DND-41 (cell line): Measurements from ENCODE around the gene CD4.

Experiments
- ATAC-seq: fragments of 200-7000 bp; cut with Tn5 transposase; 3 replicates; pipeline ENCODE4 v1.9.1; 2021; ENCODE audit warnings: low read depth; ENCODE audit not compliant: insufficient read depth
- DNase-seq: peaks from one replicate; pipeline ENCODE4 v3.0.0-alpha.2; 2020
- H2AFZ ChIP-seq: 2 replicates; pipeline ENCODE4 v1.6.0; 2012; ENCODE audit warnings: low read depth, low read length
- H3K27ac ChIP-seq: 2 replicates; pipeline ENCODE4 v1.5.1; 2012; ENCODE audit warnings: low read length, inconsistent platforms
- H3K27me3 ChIP-seq: fragments of 200-600 bp; sonication (generic); 2 replicates; pipeline ENCODE4 v1.6.0; 2012; ENCODE audit warnings: low read length, mild to moderate bottlenecking, inconsistent platforms; ENCODE audit not compliant: insufficient read depth, poor library complexity
- H3K36me3 ChIP-seq: 2 replicates; pipeline ENCODE4 v1.5.1; 2012; ENCODE audit warnings: low read length, inconsistent platforms; ENCODE audit not compliant: insufficient read depth
- H3K4me1 ChIP-seq: 2 replicates; pipeline ENCODE4 v1.5.1; 2012; ENCODE audit warnings: mild to moderate bottlenecking, low read length; ENCODE audit not compliant: insufficient read depth
- H3K4me2 ChIP-seq: 2 replicates; pipeline ENCODE4 v1.6.0; 2012; ENCODE audit warnings: mild to moderate bottlenecking, moderate library complexity, low read length, inconsistent platforms; ENCODE audit not compliant: insufficient read depth
- H3K4me3 ChIP-seq, 2 experiments: fragments of 200-600 bp in 1 of 2; shearing (Covaris generic) in 1 of 2; 2 replicates each; pipeline ENCODE4 v1.5.1; 2012 to 2016; ENCODE audit warnings: inconsistent platforms in 2 of 2, low read length in 2 of 2, mild to moderate bottlenecking in 2 of 2, low read depth in 1 of 2, moderate library complexity in 1 of 2
- H3K79me2 ChIP-seq: 2 replicates; pipeline ENCODE4 v1.6.0; 2012; ENCODE audit warnings: low read length, inconsistent platforms; ENCODE audit not compliant: insufficient read depth
- H3K9ac ChIP-seq: 2 replicates; pipeline ENCODE4 v1.6.0; 2012; ENCODE audit warnings: low read depth, mild to moderate bottlenecking, inconsistent platforms, low read length, moderate library complexity
- H3K9me3 ChIP-seq: 2 replicates; pipeline ENCODE4 v1.5.1; 2012; ENCODE audit warnings: low read length, moderate library complexity, mild to moderate bottlenecking, inconsistent platforms; ENCODE audit not compliant: insufficient read depth, severe bottlenecking
- H4K20me1 ChIP-seq: 2 replicates; pipeline ENCODE4 v1.6.0; 2012; ENCODE audit warnings: low read length; ENCODE audit not compliant: insufficient read depth
- CTCF ChIP-seq: IDR thresholded peaks from 2 replicates; pipeline ENCODE4 v1.5.1; 2012; ENCODE audit warnings: borderline replicate concordance, low read length, moderate library complexity, mild to moderate bottlenecking; ENCODE audit not compliant: poor library complexity, severe bottlenecking; ENCODE audit errors: extremely low read depth
- EZH2 ChIP-seq: IDR thresholded peaks from 3 replicates; pipeline ENCODE4 v1.6.1; 2012; ENCODE audit warnings: borderline replicate concordance, low read depth, mild to moderate bottlenecking, moderate library complexity, low read length, inconsistent platforms; ENCODE audit not compliant: severe bottlenecking

The CD4 gene

DNA sequence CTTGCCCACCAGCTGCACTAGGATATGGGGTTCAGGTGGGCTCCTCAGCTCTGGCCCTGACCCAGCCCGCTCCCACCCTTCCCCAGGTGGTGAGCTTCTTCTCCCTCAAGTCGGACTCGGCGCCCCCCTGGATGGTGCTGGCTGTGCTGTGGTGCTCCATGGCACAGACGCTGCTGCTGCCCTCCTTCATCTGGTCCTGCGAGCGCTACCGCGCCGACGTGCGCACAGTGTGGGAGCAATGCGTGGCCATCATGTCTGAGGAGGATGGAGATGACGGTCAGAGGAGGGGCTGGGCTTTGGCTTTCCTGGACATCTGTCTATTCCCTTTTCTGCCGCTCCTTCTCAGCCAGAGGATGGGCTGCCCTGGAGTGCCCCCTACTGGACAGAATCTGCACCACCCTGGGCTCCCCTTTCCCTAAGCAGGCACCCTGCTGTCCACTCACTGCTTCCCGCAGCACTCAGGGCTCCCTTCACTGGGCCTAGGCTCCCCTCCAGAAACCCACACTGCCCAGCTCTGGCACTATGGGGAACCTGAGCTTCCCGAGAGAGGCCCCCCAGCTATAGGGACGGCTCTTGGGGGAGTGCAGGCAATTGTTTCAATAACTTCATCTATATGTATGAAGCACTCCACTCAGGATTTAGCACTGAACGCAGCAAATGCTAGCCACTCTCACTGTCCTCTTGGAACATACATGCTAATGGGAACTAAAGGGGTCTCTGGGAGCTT, 36.2 kb downstream of the CD4 start:
- TF ChIP-seq EZH2 (no peak), CTCF (peak; percentile 92)
- H3K4me2 ChIP-seq: no peak overlapping the region
- no peak overlapping the region for H3K4me3 ChIP-seq
- no peaks in the 10 kb centered on the region for H3K79me2 ChIP-seq
- peaks cover 87% of the 10 kb centered on the region for H3K27me3 ChIP-seq
- ATAC-seq: peak; percentile 70
- peaks cover 31% of the 10 kb centered on the region for H3K4me1 ChIP-seq
- H3K36me3 ChIP-seq: no peaks in the 10 kb centered on the region
- H3K9ac ChIP-seq: no peak overlapping the region
- no peaks in the 10 kb centered on the region for H3K9me3 ChIP-seq
- peaks cover 17% of the 10 kb centered on the region for H4K20me1 ChIP-seq
- H2AFZ ChIP-seq: no peak overlapping the region
- DNase-seq: peak; percentile 70
- no peak overlapping the region for H3K27ac ChIP-seq

DNA sequence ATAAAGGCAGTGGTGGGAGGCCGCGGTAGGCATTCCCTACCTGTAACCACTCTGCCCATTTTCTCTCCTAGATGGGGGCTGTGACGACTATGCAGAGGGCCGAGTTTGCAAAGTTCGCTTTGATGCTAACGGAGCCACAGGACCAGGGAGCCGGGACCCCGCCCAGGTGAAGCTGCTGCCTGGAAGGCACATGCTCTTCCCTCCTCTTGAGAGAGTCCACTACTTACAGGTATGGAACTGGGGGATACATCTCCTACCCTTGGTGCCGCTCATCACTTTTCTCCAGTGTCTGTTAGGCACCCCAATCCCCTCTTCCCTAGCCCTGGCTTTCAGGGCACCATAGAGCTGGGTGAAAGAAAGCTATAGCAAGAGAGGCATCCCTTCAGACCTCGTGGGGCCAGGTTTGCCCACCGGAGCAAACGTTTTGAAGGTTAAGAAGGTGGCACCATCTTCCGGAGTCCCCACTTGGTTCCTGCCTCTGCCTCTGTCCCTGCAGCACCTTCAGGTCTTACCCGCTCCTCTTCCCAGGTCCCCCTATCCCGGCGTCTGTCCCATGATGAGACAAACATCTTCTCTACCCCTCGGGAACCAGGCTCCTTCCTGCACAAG, 36.9 kb downstream of the CD4 start:
- Histone ChIP-seq H3K79me2 (no peaks in the 10 kb centered on the region), H3K9me3 (no peaks in the 10 kb centered on the region), H4K20me1 (peaks cover 17% of the 10 kb centered on the region), H3K4me2 (no peak overlapping the region), H2AFZ (no peak overlapping the region), H3K4me1 (peaks cover 25% of the 10 kb centered on the region), H3K27ac (no peak overlapping the region), H3K9ac (no peak overlapping the region), H3K4me3 (no peak overlapping the region), H3K27me3 (peaks cover 89% of the 10 kb centered on the region), H3K36me3 (no peaks in the 10 kb centered on the region)
- ATAC-seq (no peak), DNase-seq (no peak)
- TF ChIP-seq EZH2 (no peak), CTCF (no peak)

GRCh38 chr12:6826734-6827436, 37.6 kb downstream of the CD4 start:
- Histone ChIP-seq H3K9ac (no peak overlapping the region), H4K20me1 (peaks cover 17% of the 10 kb centered on the region), H3K79me2 (no peaks in the 10 kb centered on the region), H3K4me2 (peak overlapping the region; percentile 5; the same call in 1 of the 2 replicates), H2AFZ (no peak overlapping the region), H3K9me3 (no peaks in the 10 kb centered on the region), H3K36me3 (no peaks in the 10 kb centered on the region), H3K27me3 (peaks cover 92% of the 10 kb centered on the region), H3K4me1 (peaks cover 19% of the 10 kb centered on the region), H3K27ac (no peak overlapping the region), H3K4me3 (no peak overlapping the region)
- no peak for TF ChIP-seq CTCF
- no peak for TF ChIP-seq EZH2
- ATAC-seq (no peak), DNase-seq (no peak)
